HG02610 (cell line): ENCODE measurements around the gene HTR2A.
"Not testable (repeated sequence)": the region's sequence is repeated elsewhere in the genome, so short reads cannot be mapped to it uniquely, and the experiment has no call there.

Experiments used
- ATAC-seq: cut with Tn5 transposase; IDR thresholded peaks from one replicate; pipeline ENCODE4 v1.9.1; 2021; ENCODE audit warnings: mild to moderate bottlenecking, moderate library complexity; ENCODE audit not compliant: unreplicated experiment

The HTR2A gene

GRCh38 chr13:46812301-46812797 lies 84.5 kb downstream of the HTR2A start:
- no peak for ATAC-seq

GRCh38 chr13:46810440-46810839 lies 86.4 kb downstream of the HTR2A start:
- ATAC-seq = no peak

GRCh38 chr13:46804921-46805320 lies 91.9 kb downstream of the HTR2A start:
- not testable (repeated sequence) for ATAC-seq

GRCh38 chr13:46804391-46804815 lies 92.5 kb downstream of the HTR2A start:
- ATAC-seq = no peak

- no peak for ATAC-seq
Measured at GRCh38 chr13:46803586-46803985, 93.3 kb downstream of the HTR2A start.

GRCh38 chr13:46801858-46802257 lies 95.0 kb downstream of the HTR2A start:
- no peak for ATAC-seq

GRCh38 chr13:46799139-46799538 lies 97.7 kb downstream of the HTR2A start:
- no peak for ATAC-seq

- ATAC-seq = no peak
Measured at GRCh38 chr13:46797501-46798237, 99.2 kb downstream of the HTR2A start.

GRCh38 chr13:46796515-46797474 lies 100.1 kb downstream of the HTR2A start, which contains the start of gene ESD:
Gene ESD (minus strand): TSS chr13:46797161. CDS start chr13:46791413, 5,748 bp downstream.
- peak; percentile 93 for ATAC-seq

GRCh38 chr13:46796129-46796514 lies 100.7 kb downstream of the HTR2A start:
- ATAC-seq = no peak

GRCh38 chr13:46795321-46795720 lies 101.5 kb downstream of the HTR2A start:
- no peak for ATAC-seq

- no peak for ATAC-seq
Measured at GRCh38 chr13:46783504-46783903, 113.3 kb downstream of the HTR2A start.

GRCh38 chr13:46782691-46783090 lies 114.2 kb downstream of the HTR2A start:
- no peak for ATAC-seq

- no peak for ATAC-seq
Measured at GRCh38 chr13:46782066-46782465, 114.8 kb downstream of the HTR2A start.
